H9 (cell line): ENCODE measurements around the gene IL12RB1. TPM values are rescaled to one million over a fixed set of nuclear protein-coding genes. Genes with fewer than 3 reads are reported as not detected.
A peak's percentile ranks its signal among the peaks of the same experiment; 100 is the strongest.

Experiments used
- DNase-seq: peaks from one replicate; pipeline ENCODE4 v3.0.0-alpha.2; 2017
- H2AFZ ChIP-seq: one replicate; pipeline ENCODE4 v1.6.1; 2013; ENCODE audit warnings: mild to moderate bottlenecking, low read length, control low read depth, moderate library complexity
- H2AK5ac ChIP-seq: 2 replicates; pipeline ENCODE4 v1.6.1; 2013; ENCODE audit warnings: low read length, control low read depth, mixed read lengths; ENCODE audit not compliant: insufficient read length
- H2BK120ac ChIP-seq: one replicate; pipeline ENCODE4 v1.6.1; 2013; ENCODE audit warnings: low read depth, mild to moderate bottlenecking, low read length, control low read depth, inconsistent platforms; ENCODE audit not compliant: poor library complexity, severe bottlenecking
- H2BK12ac ChIP-seq: 2 replicates; pipeline ENCODE4 v1.6.1; 2013; ENCODE audit warnings: low read length, control low read depth, mixed read lengths, low read depth; ENCODE audit not compliant: insufficient read length
- H2BK15ac ChIP-seq: 2 replicates; pipeline ENCODE4 v1.6.1; 2013; ENCODE audit warnings: low read depth, low read length, control low read depth
- H2BK20ac ChIP-seq: one replicate; pipeline ENCODE4 v1.6.1; 2013; ENCODE audit warnings: low read depth, mild to moderate bottlenecking, low read length, control low read depth, inconsistent platforms; ENCODE audit not compliant: poor library complexity, severe bottlenecking
- H2BK5ac ChIP-seq: 2 replicates; pipeline ENCODE4 v1.6.1; 2013; ENCODE audit warnings: low read length, control low read depth, mixed read lengths; ENCODE audit not compliant: insufficient read length
- H3K14ac ChIP-seq: 2 replicates; pipeline ENCODE4 v1.6.1; 2013; ENCODE audit warnings: low read length, control low read depth; ENCODE audit not compliant: insufficient read depth
- H3K18ac ChIP-seq: 2 replicates; pipeline ENCODE4 v1.6.1; 2013; ENCODE audit warnings: low read depth, mild to moderate bottlenecking, mixed read lengths, low read length, control low read depth; ENCODE audit not compliant: insufficient read length
- H3K23ac ChIP-seq: 2 replicates; pipeline ENCODE4 v1.6.1; 2013; ENCODE audit warnings: low read length, control low read depth, mixed read lengths, low read depth; ENCODE audit not compliant: insufficient read length
- H3K23me2 ChIP-seq: 2 replicates; pipeline ENCODE4 v1.6.1; 2013; ENCODE audit warnings: low read depth, mild to moderate bottlenecking, mixed read lengths, low read length, control low read depth; ENCODE audit not compliant: insufficient read length, poor library complexity, severe bottlenecking
- H3K27ac ChIP-seq: 2 replicates; pipeline ENCODE4 v1.5.1; 2013; ENCODE audit warnings: low read length, control low read depth, mixed read lengths, low read depth; ENCODE audit not compliant: insufficient read length
- H3K27me3 ChIP-seq: 2 replicates; pipeline ENCODE4 v1.6.1; 2013; ENCODE audit warnings: low read length, control low read depth, inconsistent platforms; ENCODE audit not compliant: insufficient read depth
- H3K4ac ChIP-seq: 2 replicates; pipeline ENCODE4 v1.6.1; 2013; ENCODE audit warnings: low read depth, mild to moderate bottlenecking, control low read depth, inconsistent platforms, low read length, moderate library complexity
- H3K4me1 ChIP-seq: 2 replicates; pipeline ENCODE4 v1.6.1; 2013; ENCODE audit warnings: low read length, control low read depth, inconsistent platforms; ENCODE audit not compliant: insufficient read depth
- H3K4me2 ChIP-seq: 2 replicates; pipeline ENCODE4 v1.6.1; 2013; ENCODE audit warnings: low read length, control low read depth, mixed read lengths; ENCODE audit not compliant: insufficient read length, insufficient read depth
- H3K56ac ChIP-seq: 2 replicates; pipeline ENCODE4 v1.6.1; 2013; ENCODE audit warnings: low read depth, mild to moderate bottlenecking, mixed read lengths, low read length, control low read depth; ENCODE audit not compliant: insufficient read length
- H3K79me1 ChIP-seq: 2 replicates; pipeline ENCODE4 v1.6.1; 2013; ENCODE audit warnings: low read depth, mild to moderate bottlenecking, moderate library complexity, low read length, control low read depth, inconsistent platforms; ENCODE audit not compliant: insufficient read depth, poor library complexity, severe bottlenecking
- H3K79me2 ChIP-seq: 2 replicates; pipeline ENCODE4 v1.6.1; 2013; ENCODE audit warnings: low read length, control low read depth, inconsistent platforms; ENCODE audit not compliant: insufficient read depth
- H3K9ac ChIP-seq: 2 replicates; pipeline ENCODE4 v1.6.1; 2013; ENCODE audit warnings: low read length, control low read depth, mixed read lengths; ENCODE audit not compliant: insufficient read length; ENCODE audit errors: extremely low read depth
- H3K9me3 ChIP-seq: one replicate; pipeline ENCODE4 v1.6.1; 2013; ENCODE audit warnings: low read depth, low read length, inconsistent platforms; ENCODE audit not compliant: control insufficient read depth
- H3T11ph ChIP-seq: one replicate; pipeline ENCODE4 v1.6.1; 2013; ENCODE audit warnings: mild to moderate bottlenecking, low read length, control low read depth, inconsistent platforms
- H4K20me1 ChIP-seq: one replicate; pipeline ENCODE4 v1.6.1; 2013; ENCODE audit not compliant: control insufficient read depth, insufficient read length, insufficient read depth
- H4K5ac ChIP-seq: 2 replicates; pipeline ENCODE4 v1.6.1; 2013; ENCODE audit warnings: low read depth, mild to moderate bottlenecking, mixed read lengths, low read length, control low read depth; ENCODE audit not compliant: insufficient read length
- H4K8ac ChIP-seq: replicated peaks from 2 replicates; pipeline ENCODE4 v1.6.1; 2013; ENCODE audit warnings: low read length, control low read depth, mixed read lengths, low read depth; ENCODE audit not compliant: insufficient read length
- H4K91ac ChIP-seq: 2 replicates; pipeline ENCODE4 v1.6.1; 2013; ENCODE audit warnings: low read depth, mild to moderate bottlenecking, moderate library complexity, mixed read lengths, low read length, control low read depth; ENCODE audit not compliant: insufficient read length
- H3K27ac Mint-ChIP-seq, 3 experiments: 2 replicates in 2 of 3; 3 replicates in 1 of 3; pipeline ENCODE4 v1.8.0; 2020 to 2021; ENCODE audit warnings: mixed read lengths in 3 of 3, mild to moderate bottlenecking in 1 of 3, moderate library complexity in 1 of 3
- H3K27me3 Mint-ChIP-seq: 2 replicates; pipeline ENCODE4 v1.8.0; 2021; ENCODE audit warnings: low read depth, mild to moderate bottlenecking, moderate library complexity, mixed read lengths
- H3K36me3 Mint-ChIP-seq, 3 experiments: 2 replicates in 2 of 3; 3 replicates in 1 of 3; pipeline ENCODE4 v1.8.0; 2020 to 2021; ENCODE audit warnings: low read depth in 3 of 3, mixed read lengths in 3 of 3; ENCODE audit not compliant: insufficient read depth in 1 of 3
- H3K4me1 Mint-ChIP-seq, 2 experiments: 2 replicates each; pipeline ENCODE4 v1.8.0; 2020; ENCODE audit warnings: mixed read lengths in 2 of 2
- H3K4me3 Mint-ChIP-seq, 2 experiments: 2 replicates in 1 of 2; 3 replicates in 1 of 2; pipeline ENCODE4 v1.8.0; 2020 to 2021; ENCODE audit warnings: mild to moderate bottlenecking in 2 of 2, mixed read lengths in 2 of 2, moderate library complexity in 1 of 2
- H3K9me3 Mint-ChIP-seq, 2 experiments: 2 replicates in 1 of 2; 3 replicates in 1 of 2; pipeline ENCODE4 v1.8.0; 2020; ENCODE audit warnings: mild to moderate bottlenecking in 2 of 2, mixed read lengths in 2 of 2, moderate library complexity in 1 of 2
- WGBS: extraction: QIAGEN DNeasy Blood & Tissue Kit; methylation state at CpG from one replicate; pipeline ENCODE4 v1.1.7; 2013; ENCODE audit warnings: missing lambda C conversion rate, low lambda C conversion rate, mixed read lengths; ENCODE audit not compliant: insufficient read length; ENCODE audit errors: extremely low coverage; 5-methylcytosine and 5-hydroxymethylcytosine counted together
- total RNA-seq: library from RNA; stranded (reverse); gene quantifications from 2 replicates; pipeline ENCODE4 v1.2.1, GENCODE V29; 2021
- TF ChIP-seq, protein P1 (sequence below): fragments of 200-600 bp; sonication (generic); conservative IDR thresholded peaks from 3 replicates; pipeline ENCODE4 v1.8.0; 2021; ENCODE audit warnings: antibody characterized with exemption, mild to moderate bottlenecking

Gene IL12RB1
- total RNA-seq, 1 experiment from 2014 or later: not detected

GRCh38 chr19:18020212-18021085 is 66.3 kb downstream of the IL12RB1 start:
- no peaks in the 10 kb centered on the region for H3K27me3 Mint-ChIP-seq
- H3K4ac ChIP-seq: no peak overlapping the region
- no peak overlapping the region for H2BK20ac ChIP-seq
- peaks cover 6 to 13% of the 10 kb centered on the region in 2 experiments for H3K4me1 Mint-ChIP-seq
- H3T11ph ChIP-seq: no peak overlapping the region
- H3K79me1 ChIP-seq: no peaks in the 10 kb centered on the region
- no peaks in the 10 kb centered on the region for H3K27me3 ChIP-seq
- H2AFZ ChIP-seq: no peak overlapping the region
- no peaks in the 10 kb centered on the region for H3K9me3 ChIP-seq
- H2BK15ac ChIP-seq: no peak overlapping the region
- H3K18ac ChIP-seq: peak overlapping the region; percentile 29
- no peaks in the 10 kb centered on the region for H3K79me2 ChIP-seq
- peak overlapping the region; percentile 37 for H4K5ac ChIP-seq
- H3K23ac ChIP-seq: no peak overlapping the region
- TF ChIP-seq, protein P1, sequence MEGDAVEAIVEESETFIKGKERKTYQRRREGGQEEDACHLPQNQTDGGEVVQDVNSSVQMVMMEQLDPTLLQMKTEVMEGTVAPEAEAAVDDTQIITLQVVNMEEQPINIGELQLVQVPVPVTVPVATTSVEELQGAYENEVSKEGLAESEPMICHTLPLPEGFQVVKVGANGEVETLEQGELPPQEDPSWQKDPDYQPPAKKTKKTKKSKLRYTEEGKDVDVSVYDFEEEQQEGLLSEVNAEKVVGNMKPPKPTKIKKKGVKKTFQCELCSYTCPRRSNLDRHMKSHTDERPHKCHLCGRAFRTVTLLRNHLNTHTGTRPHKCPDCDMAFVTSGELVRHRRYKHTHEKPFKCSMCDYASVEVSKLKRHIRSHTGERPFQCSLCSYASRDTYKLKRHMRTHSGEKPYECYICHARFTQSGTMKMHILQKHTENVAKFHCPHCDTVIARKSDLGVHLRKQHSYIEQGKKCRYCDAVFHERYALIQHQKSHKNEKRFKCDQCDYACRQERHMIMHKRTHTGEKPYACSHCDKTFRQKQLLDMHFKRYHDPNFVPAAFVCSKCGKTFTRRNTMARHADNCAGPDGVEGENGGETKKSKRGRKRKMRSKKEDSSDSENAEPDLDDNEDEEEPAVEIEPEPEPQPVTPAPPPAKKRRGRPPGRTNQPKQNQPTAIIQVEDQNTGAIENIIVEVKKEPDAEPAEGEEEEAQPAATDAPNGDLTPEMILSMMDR: no peak
- no peak overlapping the region for H2BK12ac ChIP-seq
- peaks cover 0 to 2% (median 0%) of the 10 kb centered on the region in 3 experiments; a peak in 2 of 7 replicates for H3K36me3 Mint-ChIP-seq
- no peak overlapping the region for H3K27ac Mint-ChIP-seq
- WGBS: no CpG with 5 or more reads among the region's 16 CpGs
- H3K56ac ChIP-seq: no peak overlapping the region
- H4K20me1 ChIP-seq: no peaks in the 10 kb centered on the region
- H3K14ac ChIP-seq: no peak overlapping the region
- H3K23me2 ChIP-seq: no peaks in the 10 kb centered on the region
- H2BK120ac ChIP-seq: no peak overlapping the region
- H4K91ac ChIP-seq: peak overlapping the region; percentile 83
- DNase-seq: no peak
- no peak overlapping the region for H3K4me3 Mint-ChIP-seq
- H3K4me2 ChIP-seq: no peak overlapping the region
- no peak overlapping the region for H3K9ac ChIP-seq
- no peak overlapping the region for H3K27ac ChIP-seq
- H2BK5ac ChIP-seq: no peak overlapping the region
- no peak overlapping the region for H2AK5ac ChIP-seq
- no peaks in the 10 kb centered on the region for H3K9me3 Mint-ChIP-seq
- H3K4me1 ChIP-seq: no peaks in the 10 kb centered on the region; the same call in 1 of the 2 replicates
- H4K8ac ChIP-seq: peak overlapping the region; percentile 88
